A673 (cell line): ENCODE measurements around the gene COL9A3.

Experiments
- EZH2 ChIP-seq: fragments of 200-600 bp; sonication (generic); IDR thresholded peaks from 2 replicates; pipeline ENCODE4 v1.6.1; 2017; ENCODE audit warnings: borderline replicate concordance, low read depth, mild to moderate bottlenecking, mixed read lengths, antibody characterized with exemption, low read length; ENCODE audit not compliant: poor library complexity, severe bottlenecking
- TF ChIP-seq, protein P1 (sequence below): fragments of 300-800, 200-600 bp; sonication (generic); conservative IDR thresholded peaks from 2 replicates; pipeline ENCODE4 v1.5.1; 2017; ENCODE audit warnings: low read depth, mild to moderate bottlenecking, antibody characterized with exemption, low read length, moderate library complexity, mixed read lengths

DNA sequence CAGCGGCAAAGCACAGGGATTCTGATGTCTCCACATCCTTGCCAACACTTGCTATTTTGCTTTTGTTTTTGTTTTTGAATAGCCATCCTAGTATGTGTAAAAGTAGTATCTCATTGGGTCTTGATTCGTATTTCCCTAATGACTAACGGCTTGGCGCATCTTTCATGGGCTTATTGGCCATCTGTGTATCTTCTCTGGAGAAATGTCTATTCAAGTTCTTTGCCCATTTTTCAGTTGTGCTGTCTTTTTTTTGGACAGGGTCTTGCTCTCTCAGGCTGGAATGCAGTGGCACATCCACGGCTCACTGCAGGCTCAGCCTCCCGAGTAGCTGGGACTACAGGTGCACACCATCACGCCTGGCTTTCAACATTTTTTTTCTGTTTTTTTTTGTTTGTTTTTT, 27.3 kb downstream of the COL9A3 start:
- TF ChIP-seq, protein P1, sequence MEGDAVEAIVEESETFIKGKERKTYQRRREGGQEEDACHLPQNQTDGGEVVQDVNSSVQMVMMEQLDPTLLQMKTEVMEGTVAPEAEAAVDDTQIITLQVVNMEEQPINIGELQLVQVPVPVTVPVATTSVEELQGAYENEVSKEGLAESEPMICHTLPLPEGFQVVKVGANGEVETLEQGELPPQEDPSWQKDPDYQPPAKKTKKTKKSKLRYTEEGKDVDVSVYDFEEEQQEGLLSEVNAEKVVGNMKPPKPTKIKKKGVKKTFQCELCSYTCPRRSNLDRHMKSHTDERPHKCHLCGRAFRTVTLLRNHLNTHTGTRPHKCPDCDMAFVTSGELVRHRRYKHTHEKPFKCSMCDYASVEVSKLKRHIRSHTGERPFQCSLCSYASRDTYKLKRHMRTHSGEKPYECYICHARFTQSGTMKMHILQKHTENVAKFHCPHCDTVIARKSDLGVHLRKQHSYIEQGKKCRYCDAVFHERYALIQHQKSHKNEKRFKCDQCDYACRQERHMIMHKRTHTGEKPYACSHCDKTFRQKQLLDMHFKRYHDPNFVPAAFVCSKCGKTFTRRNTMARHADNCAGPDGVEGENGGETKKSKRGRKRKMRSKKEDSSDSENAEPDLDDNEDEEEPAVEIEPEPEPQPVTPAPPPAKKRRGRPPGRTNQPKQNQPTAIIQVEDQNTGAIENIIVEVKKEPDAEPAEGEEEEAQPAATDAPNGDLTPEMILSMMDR = no peak
- TF ChIP-seq EZH2 = no peak
